Stimulated activated CD8-positive, alpha-beta memory T cell treated with anti-CD3 and anti-CD28 coated beads, Interleukin-12 subunit alpha, Interleukin-12 subunit beta, amount 100 ng/mL, for 24 hours (primary cell): ENCODE data around the gene AZU1.
A peak's percentile ranks its signal among the peaks of the same experiment; 100 is the strongest.

Experiments used
- DNase-seq: peaks from one replicate; pipeline ENCODE4 v3.0.0-alpha.2; 2020; ENCODE audit errors: extremely low read depth

AZU1 gene

GRCh38 chr19:797528-798414, 29.9 kb upstream of the AZU1 start:
- DNase-seq: peak; percentile 76

GRCh38 chr19:798415-799075, 29.1 kb upstream of the AZU1 start:
- DNase-seq: no peak

- no peak for DNase-seq
Measured at GRCh38 chr19:799076-799881, 28.4 kb upstream of the AZU1 start.

- no peak for DNase-seq
Measured at GRCh38 chr19:800360-801029, 27.1 kb upstream of the AZU1 start.

GRCh38 chr19:801030-801860, 26.4 kb upstream of the AZU1 start:
- no peak for DNase-seq

GRCh38 chr19:801861-802497, 25.7 kb upstream of the AZU1 start:
- no peak for DNase-seq

- no peak for DNase-seq
Measured at GRCh38 chr19:802498-803098, 25.0 kb upstream of the AZU1 start.

GRCh38 chr19:803099-803561, 24.5 kb upstream of the AZU1 start:
- DNase-seq: no peak

GRCh38 chr19:803686-804418, 23.8 kb upstream of the AZU1 start:
- no peak for DNase-seq

GRCh38 chr19:804419-805165, 23.0 kb upstream of the AZU1 start:
- DNase-seq: no peak

GRCh38 chr19:805166-805551, 22.5 kb upstream of the AZU1 start:
- DNase-seq: no peak

- no peak for DNase-seq
Measured at GRCh38 chr19:805600-806550, 21.8 kb upstream of the AZU1 start.

- no peak for DNase-seq
Measured at GRCh38 chr19:806815-807421, 20.7 kb upstream of the AZU1 start.

- no peak for DNase-seq
Measured at GRCh38 chr19:807627-808422, 19.8 kb upstream of the AZU1 start.

- DNase-seq: no peak
Measured at GRCh38 chr19:808423-808775, 19.2 kb upstream of the AZU1 start.
